Activated T-helper 2 cell treated with anti-CD3 and anti-CD28 coated beads, Interferon-gamma antibody, Interleukin-2, Interleukin-4, amounts not matched to agents 10 μg/mL and 5 μg/mL and 100 μg/mL, durations not matched to agents 14 hours and 24 hours and 36 hours (primary cell): Measurements from ENCODE around the gene ZNF614. TPM values are rescaled to one million over a fixed set of nuclear protein-coding genes. Genes with fewer than 3 reads are reported as not detected.
"Not testable (repeated sequence)": the region's sequence is repeated elsewhere in the genome, so short reads cannot be mapped to it uniquely, and the experiment has no call there.

ENCODE experiments used
- DNase-seq: peaks from one replicate; pipeline ENCODE4 v3.0.0; 2021; ENCODE audit warnings: low spot score
- H3K27ac Mint-ChIP-seq: one replicate; pipeline ENCODE4 v1.8.0; 2021; ENCODE audit warnings: mixed read lengths
- H3K27me3 Mint-ChIP-seq: one replicate; pipeline ENCODE4 v1.8.0; 2021; ENCODE audit warnings: low read depth, mixed read lengths
- H3K36me3 Mint-ChIP-seq: one replicate; pipeline ENCODE4 v1.8.0; 2021; ENCODE audit warnings: low read depth, mixed read lengths
- H3K4me1 Mint-ChIP-seq: one replicate; pipeline ENCODE4 v1.8.0; 2021; ENCODE audit warnings: low read depth, mixed read lengths
- H3K4me3 Mint-ChIP-seq: one replicate; pipeline ENCODE4 v1.8.0; 2021; ENCODE audit warnings: low read depth, mild to moderate bottlenecking, moderate library complexity, mixed read lengths
- H3K9me3 Mint-ChIP-seq: one replicate; pipeline ENCODE4 v1.8.0; 2021; ENCODE audit warnings: mixed read lengths
- intact Hi-C: fragments of 100-400 bp; cut with micrococcal nuclease; formaldehyde crosslinking; loops from one replicate; pipeline ENCODE4 v1.15.1; 2023
- total RNA-seq: library from RNA; stranded (reverse); gene quantifications from 2 replicates; pipeline ENCODE4 v1.2.3, GENCODE V29; 2022

The ZNF614 gene
- total RNA-seq, 1 donor from 2014 or later = 9.2 TPM

GRCh38 chr19:52026255-52026990 lies 1.8 kb downstream of the ZNF614 start:
- H3K4me3 Mint-ChIP-seq, H3K27me3 Mint-ChIP-seq, H3K27ac Mint-ChIP-seq, DNase-seq: not testable (repeated sequence)
- H3K36me3 Mint-ChIP-seq = peaks cover 87% of the 10 kb centered on the region
- intact Hi-C loops = loop anchor here (5.0 to 10.0 kb wide), 2 partner anchors 111 to 122 kb away; partner anchors contain the start of genes ZNF616 and ZNF649
- peaks cover 72% of the 10 kb centered on the region for H3K9me3 Mint-ChIP-seq
- peaks cover 11% of the 10 kb centered on the region for H3K4me1 Mint-ChIP-seq

DNA sequence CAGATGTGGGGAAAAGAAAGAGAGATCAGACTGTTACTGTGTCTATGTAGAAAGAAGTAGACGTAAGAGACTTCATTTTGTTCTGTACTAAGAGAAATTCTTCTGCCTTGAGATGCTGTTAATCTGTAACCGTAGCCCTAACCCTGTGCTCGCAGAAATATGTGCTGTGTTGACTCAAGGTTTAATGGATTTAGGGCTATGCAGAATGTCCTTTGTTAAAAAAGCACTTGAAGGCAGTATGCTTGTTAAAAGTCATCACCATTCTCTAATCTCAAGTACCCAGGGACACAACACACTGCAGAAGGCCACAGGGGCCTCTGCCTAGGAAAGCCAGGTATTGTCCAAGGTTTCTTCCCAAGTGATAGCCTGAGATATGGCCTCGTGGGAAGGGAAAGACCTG lies 3.7 kb downstream of the ZNF614 start:
- not testable (repeated sequence) for H3K27ac Mint-ChIP-seq, H3K4me3 Mint-ChIP-seq, DNase-seq, H3K27me3 Mint-ChIP-seq
- intact Hi-C loops = loop anchor here (10.0 kb wide), 1 partner anchor 120 kb away; the partner anchor contains the start of gene ZNF649
- Mint-ChIP-seq H3K36me3 (peaks cover 91% of the 10 kb centered on the region), H3K4me1 (peaks cover 11% of the 10 kb centered on the region), H3K9me3 (peaks cover 74% of the 10 kb centered on the region)

- H3K9me3 Mint-ChIP-seq = peaks cover 87% of the 10 kb centered on the region
- no peak for DNase-seq
- intact Hi-C loops = loop anchor here (10.0 kb wide), 1 partner anchor 117 kb away; the partner anchor contains the start of gene ZNF649
These were observed 6.0 kb downstream of the ZNF614 start for GRCh38 chr19:52022193-52022592.

DNA sequence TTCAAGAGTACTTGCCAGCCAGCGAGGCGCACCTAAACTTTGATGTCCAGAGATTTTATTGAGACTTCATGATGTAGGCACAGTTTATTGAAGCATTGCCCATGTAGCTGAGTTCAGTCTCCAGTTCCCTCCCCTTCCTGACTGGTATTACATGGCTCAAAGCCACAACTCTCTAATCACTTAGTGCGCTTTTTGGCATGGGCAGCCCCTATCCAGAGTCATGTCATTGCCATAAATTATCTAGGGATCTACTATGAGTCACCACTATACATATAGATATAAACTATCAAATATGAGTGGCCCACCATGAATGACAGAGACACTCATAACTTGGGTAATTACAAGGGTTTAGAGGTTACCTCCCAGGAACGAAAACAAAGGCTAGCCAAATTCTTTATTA lies 7.7 kb downstream of the ZNF614 start:
- Mint-ChIP-seq H3K9me3 (peaks cover 87% of the 10 kb centered on the region), H3K36me3 (peaks cover 98% of the 10 kb centered on the region), H3K27ac (no peak overlapping the region), H3K4me1 (no peaks in the 10 kb centered on the region), H3K27me3 (no peaks in the 10 kb centered on the region), H3K4me3 (no peak overlapping the region)
- DNase-seq = no peak
- intact Hi-C loops = loop anchor here (10.0 kb wide), 1 partner anchor 116 kb away; the partner anchor contains the start of gene ZNF649

More at GRCh38 chr19:52022193-52022592, 6.0 kb downstream of the ZNF614 start:
- H3K27me3 Mint-ChIP-seq = no peaks in the 10 kb centered on the region
- peaks cover 98% of the 10 kb centered on the region for H3K36me3 Mint-ChIP-seq
- H3K4me1 Mint-ChIP-seq = peaks cover 4% of the 10 kb centered on the region
- H3K27ac Mint-ChIP-seq = no peak overlapping the region
- H3K4me3 Mint-ChIP-seq = no peak overlapping the region

- Mint-ChIP-seq H3K27me3 (no peaks in the 10 kb centered on the region), H3K4me3 (no peak overlapping the region), H3K4me1 (peaks cover 10% of the 10 kb centered on the region), H3K36me3 (peaks cover 65% of the 10 kb centered on the region), H3K27ac (no peak overlapping the region), H3K9me3 (peaks cover 55% of the 10 kb centered on the region)
- intact Hi-C loops = no loop called here
- no peak for DNase-seq
These were observed 17.5 kb downstream of the ZNF614 start for GRCh38 chr19:52010674-52011073.

GRCh38 chr19:52007806-52008557 lies 20.2 kb downstream of the ZNF614 start, which contains the start of gene ZNF615:
Gene ZNF615, minus strand, starts transcription at chr19:52008211. Its CDS starts 4,500 bp downstream, at chr19:52003711.
- intact Hi-C loops = loop anchor here (1.0 to 2.0 kb wide), 3 partner anchors 20 to 81 kb away; partner anchors contain the start of genes ZNF350, ZNF613 and ZNF614
- Mint-ChIP-seq H3K4me3 (peak within 1 kb of the TSS; percentile 93), H3K4me1 (peaks cover 10% of the 10 kb centered on the region), H3K27ac (peak within 1 kb of the TSS; percentile 96), H3K9me3 (peaks cover 62% of the 10 kb centered on the region), H3K27me3 (no peaks in the 10 kb centered on the region), H3K36me3 (peaks cover 69% of the 10 kb centered on the region)
- peak; percentile 80 for DNase-seq

- intact Hi-C loops = no loop called here
- Mint-ChIP-seq H3K9me3 (peaks cover 59% of the 10 kb centered on the region), H3K27ac (peak overlapping the region; percentile 96), H3K27me3 (no peaks in the 10 kb centered on the region), H3K36me3 (peaks cover 65% of the 10 kb centered on the region), H3K4me3 (peak overlapping the region; percentile 93), H3K4me1 (peaks cover 10% of the 10 kb centered on the region)
- no peak for DNase-seq
These were observed 20.8 kb downstream of the ZNF614 start for GRCh38 chr19:52007451-52007805.

GRCh38 chr19:51994048-51994644 lies 34.0 kb downstream of the ZNF614 start:
- H3K4me1 Mint-ChIP-seq = no peaks in the 10 kb centered on the region
- peaks cover 78% of the 10 kb centered on the region for H3K36me3 Mint-ChIP-seq
- no peaks in the 10 kb centered on the region for H3K27me3 Mint-ChIP-seq
- no peak overlapping the region for H3K27ac Mint-ChIP-seq
- no peak for DNase-seq
- intact Hi-C loops = no loop called here
- H3K4me3 Mint-ChIP-seq = no peak overlapping the region
- peaks cover 88% of the 10 kb centered on the region for H3K9me3 Mint-ChIP-seq

GRCh38 chr19:51993422-51993821 lies 34.8 kb downstream of the ZNF614 start:
- no peaks in the 10 kb centered on the region for H3K4me1 Mint-ChIP-seq
- H3K4me3 Mint-ChIP-seq = no peak overlapping the region
- H3K27ac Mint-ChIP-seq = no peak overlapping the region
- no peaks in the 10 kb centered on the region for H3K27me3 Mint-ChIP-seq
- intact Hi-C loops = no loop called here
- DNase-seq = no peak
- peaks cover 77% of the 10 kb centered on the region for H3K36me3 Mint-ChIP-seq
- H3K9me3 Mint-ChIP-seq = peaks cover 89% of the 10 kb centered on the region

DNA sequence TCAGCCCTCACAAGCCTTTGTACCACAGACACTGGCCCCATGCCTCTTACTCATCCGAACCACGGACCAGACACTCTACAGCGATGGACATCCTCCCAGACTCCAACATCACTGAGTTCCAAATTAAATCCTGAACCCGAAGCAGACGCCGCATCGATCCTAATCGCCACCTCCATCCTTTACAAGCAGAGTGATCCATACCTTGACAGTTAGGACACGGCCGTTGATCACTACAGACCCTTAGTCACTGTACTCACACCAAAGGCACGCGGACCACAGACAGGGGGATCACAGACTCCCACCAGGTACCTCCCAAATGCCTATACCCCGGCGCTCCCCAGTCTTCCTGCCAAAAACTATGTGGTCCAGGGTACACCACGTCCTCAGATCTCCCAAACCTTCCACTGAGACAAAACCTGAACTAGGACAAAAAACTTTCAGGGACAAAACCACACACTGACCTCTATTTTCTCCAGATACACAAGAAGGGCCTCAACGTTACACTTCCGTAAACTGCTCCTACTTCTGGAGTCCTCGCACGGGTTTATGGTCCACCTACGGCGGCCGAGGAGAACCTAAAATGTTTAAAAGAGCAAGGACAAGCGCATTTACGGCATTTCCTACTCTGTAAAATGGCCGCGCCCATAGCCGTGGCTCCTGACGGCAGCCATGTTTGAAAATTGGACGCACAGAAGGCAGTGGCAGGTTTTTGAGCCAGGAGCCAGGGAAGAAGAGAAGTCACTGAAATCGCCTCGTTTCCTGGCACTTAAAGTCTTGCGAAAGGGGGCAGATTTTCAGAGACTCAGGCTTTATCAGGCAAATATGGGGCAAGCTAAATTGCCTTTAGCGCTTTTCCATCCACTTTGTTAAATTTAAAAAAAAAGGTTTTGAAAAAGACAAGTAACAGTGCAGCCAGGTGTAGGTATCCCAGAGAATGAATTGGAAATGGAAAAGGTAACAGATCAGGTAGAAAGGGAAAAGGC lies 41.6 kb downstream of the ZNF614 start, which contains the start of gene ZNF350:
ZNF350 (minus strand) TSS at position 532 of the 983 bp plus-strand sequence. CDS start 12,480 bp downstream, outside the sequence.
- peaks cover 61% of the 10 kb centered on the region for H3K36me3 Mint-ChIP-seq

DNA sequence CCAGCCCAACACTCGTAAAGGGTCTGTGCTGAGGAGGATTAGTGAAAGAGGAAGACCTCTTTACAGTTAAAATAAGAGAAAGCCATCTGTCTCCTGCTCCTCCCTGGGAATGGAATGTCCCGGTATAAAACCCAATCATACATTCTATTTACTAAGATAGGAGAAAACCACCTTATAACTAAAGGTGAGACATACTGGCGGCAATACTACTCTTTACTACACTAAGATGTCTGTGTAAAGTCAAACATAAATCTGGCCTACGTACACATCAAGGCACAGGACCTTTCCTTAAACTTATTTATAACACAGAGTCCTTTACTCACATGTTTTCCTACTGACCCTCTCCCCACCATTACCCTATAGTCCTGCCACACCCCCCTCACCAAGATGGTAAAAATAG lies 44.8 kb downstream of the ZNF614 start:
- no peak for DNase-seq
- Mint-ChIP-seq H3K4me3 (no peak overlapping the region), H3K27me3 (no peaks in the 10 kb centered on the region), H3K27ac (no peak overlapping the region), H3K4me1 (peaks cover 8% of the 10 kb centered on the region), H3K36me3 (peaks cover 77% of the 10 kb centered on the region), H3K9me3 (peaks cover 78% of the 10 kb centered on the region)
- intact Hi-C loops = no loop called here

More for the DNA sequence above, 41.6 kb downstream of the ZNF614 start, which contains the start of gene ZNF350:
- Mint-ChIP-seq H3K4me3 (peak within 1 kb of the TSS; percentile 95), H3K27me3 (no peaks in the 10 kb centered on the region), H3K4me1 (peaks cover 8% of the 10 kb centered on the region), H3K27ac (peak within 1 kb of the TSS; percentile 89), H3K9me3 (peaks cover 69% of the 10 kb centered on the region)
- peak; percentile 84 for DNase-seq
- intact Hi-C loops = loop anchor here (1.0 to 5.0 kb wide), 6 partner anchors 22 to 201 kb away; partner anchors contain the start of genes ZNF613, ZNF614, ZNF615 and ZNF649
